ENCODE measurements around the gene ELMO1.

Gene ELMO1

GRCh38 chr7:37194943-37195342, 253.7 kb downstream of the ELMO1 start:
- FAIRE-seq (no peak), DNase-seq (ENCODE audit: insufficient read length, low spot score) (no peak)
- TF ChIP-seq, protein P1, sequence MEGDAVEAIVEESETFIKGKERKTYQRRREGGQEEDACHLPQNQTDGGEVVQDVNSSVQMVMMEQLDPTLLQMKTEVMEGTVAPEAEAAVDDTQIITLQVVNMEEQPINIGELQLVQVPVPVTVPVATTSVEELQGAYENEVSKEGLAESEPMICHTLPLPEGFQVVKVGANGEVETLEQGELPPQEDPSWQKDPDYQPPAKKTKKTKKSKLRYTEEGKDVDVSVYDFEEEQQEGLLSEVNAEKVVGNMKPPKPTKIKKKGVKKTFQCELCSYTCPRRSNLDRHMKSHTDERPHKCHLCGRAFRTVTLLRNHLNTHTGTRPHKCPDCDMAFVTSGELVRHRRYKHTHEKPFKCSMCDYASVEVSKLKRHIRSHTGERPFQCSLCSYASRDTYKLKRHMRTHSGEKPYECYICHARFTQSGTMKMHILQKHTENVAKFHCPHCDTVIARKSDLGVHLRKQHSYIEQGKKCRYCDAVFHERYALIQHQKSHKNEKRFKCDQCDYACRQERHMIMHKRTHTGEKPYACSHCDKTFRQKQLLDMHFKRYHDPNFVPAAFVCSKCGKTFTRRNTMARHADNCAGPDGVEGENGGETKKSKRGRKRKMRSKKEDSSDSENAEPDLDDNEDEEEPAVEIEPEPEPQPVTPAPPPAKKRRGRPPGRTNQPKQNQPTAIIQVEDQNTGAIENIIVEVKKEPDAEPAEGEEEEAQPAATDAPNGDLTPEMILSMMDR (IDR thresholded peaks at IDR 0.05; ENCODE audit: insufficient read depth, missing control alignments) = no peak

DNA sequence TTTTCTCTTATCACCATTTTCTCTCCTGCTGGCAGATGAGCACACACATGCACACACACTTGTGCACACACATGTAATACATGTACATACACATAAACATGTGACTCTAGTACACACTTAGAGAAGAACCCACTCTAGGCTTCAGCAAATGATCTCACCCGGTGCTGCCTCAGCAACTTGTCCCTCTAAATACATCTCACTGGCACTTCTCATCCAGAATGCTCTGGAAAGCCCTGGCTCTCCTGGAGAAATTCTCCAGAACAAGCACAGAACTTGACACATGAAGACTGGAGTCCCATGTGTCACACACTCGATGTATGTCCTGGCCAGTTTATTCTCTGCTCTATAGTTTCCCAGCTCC, 254.9 kb downstream of the ELMO1 start:
- FAIRE-seq = no peak
- TF ChIP-seq, protein P1 (IDR thresholded peaks at IDR 0.05; ENCODE audit: insufficient read depth, missing control alignments) = no peak
- no peak for DNase-seq (ENCODE audit: insufficient read length, low spot score)

DNA sequence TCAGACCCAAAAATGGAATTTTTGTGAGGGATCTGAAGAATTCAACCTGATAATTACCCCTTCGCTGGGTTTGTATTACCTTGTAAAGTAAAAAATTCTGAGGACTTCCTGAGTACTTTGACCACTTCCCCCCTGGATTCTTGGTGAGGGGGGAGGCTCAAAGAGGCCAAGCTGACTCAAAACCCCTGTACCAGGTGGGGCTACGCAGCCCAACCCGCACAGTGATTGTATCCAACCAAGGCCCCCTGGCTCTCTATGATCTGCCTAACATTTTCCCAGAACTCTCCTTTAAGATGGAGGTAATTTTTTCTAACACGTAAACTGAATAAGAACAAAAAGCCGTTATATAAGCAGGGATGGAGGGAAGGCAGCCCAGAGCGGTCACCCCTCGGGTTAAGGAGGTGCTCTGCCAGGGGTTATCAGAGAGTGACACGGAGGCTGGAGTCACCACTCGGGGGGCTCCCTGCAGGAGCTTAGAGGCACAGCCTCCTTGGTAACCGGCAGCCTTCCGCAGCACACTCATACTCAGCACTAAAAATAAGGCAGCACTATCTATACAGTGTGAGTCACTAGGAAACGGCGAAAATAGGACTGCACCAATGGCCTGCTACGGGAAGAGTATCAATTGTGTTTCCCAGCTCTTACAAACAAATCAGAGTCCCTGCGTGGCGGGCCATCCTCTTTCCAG, 255.4 kb downstream of the ELMO1 start:
- no peak for FAIRE-seq
- no peak for DNase-seq (ENCODE audit: insufficient read length, low spot score)

GRCh38 chr7:37191797-37192196, 256.9 kb downstream of the ELMO1 start:
- DNase-seq (ENCODE audit: insufficient read length, low spot score) (no peak), FAIRE-seq (no peak)
- TF ChIP-seq, protein P1 (IDR thresholded peaks at IDR 0.05; ENCODE audit: insufficient read depth, missing control alignments) = no peak

More for the DNA sequence above, 255.4 kb downstream of the ELMO1 start:
- TF ChIP-seq, protein P1 (IDR thresholded peaks at IDR 0.05; ENCODE audit: insufficient read depth, missing control alignments) = no peak

DNA sequence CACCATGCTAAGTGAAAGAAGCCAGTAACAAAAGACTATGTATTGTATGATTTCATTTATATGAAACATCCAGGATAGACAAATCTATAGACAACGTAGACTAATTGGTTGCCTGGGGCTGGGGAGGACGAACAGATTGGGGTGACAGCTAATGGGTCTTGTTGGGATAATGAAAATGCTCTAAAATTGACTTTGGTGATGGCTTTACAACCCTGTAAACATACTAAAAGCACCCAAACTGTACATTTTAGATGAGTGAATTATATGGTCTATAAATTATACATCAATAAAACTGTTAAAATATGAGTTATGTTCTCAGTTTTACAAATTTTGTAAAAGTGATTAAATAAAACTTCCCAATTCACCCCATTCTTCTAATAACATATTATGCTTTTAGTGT, 261.5 kb downstream of the ELMO1 start:
- TF ChIP-seq, protein P1 (IDR thresholded peaks at IDR 0.05; ENCODE audit: insufficient read depth, missing control alignments) = no peak
- FAIRE-seq (no peak), DNase-seq (ENCODE audit: insufficient read length, low spot score) (no peak)

- no peak for DNase-seq (ENCODE audit: insufficient read length, low spot score)
Observed at GRCh38 chr7:37186753-37187152, 261.9 kb downstream of the ELMO1 start.

DNA sequence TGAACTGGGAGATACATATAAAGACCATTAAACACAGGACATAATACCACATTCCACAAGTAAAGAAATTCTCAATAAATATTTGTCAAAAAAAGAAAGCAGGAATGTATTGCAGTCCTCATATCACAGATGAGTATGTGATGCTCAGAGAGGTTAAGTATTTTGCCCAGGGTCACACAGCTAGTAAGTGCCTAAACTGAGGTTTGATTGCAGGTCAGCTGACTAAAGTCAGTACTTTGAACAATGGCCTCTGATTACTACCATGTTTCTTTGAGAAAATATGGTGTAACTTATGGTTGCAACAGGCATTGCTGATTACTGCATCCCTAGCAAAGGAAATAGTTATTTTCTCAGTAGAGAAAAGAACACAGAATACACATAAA, 267.1 kb downstream of the ELMO1 start:
- FAIRE-seq (no peak), DNase-seq (ENCODE audit: insufficient read length, low spot score) (no peak)
- TF ChIP-seq, protein P1 (IDR thresholded peaks at IDR 0.05; ENCODE audit: insufficient read depth, missing control alignments) = no peak

More at GRCh38 chr7:37186753-37187152, 261.9 kb downstream of the ELMO1 start:
- no peak for FAIRE-seq
- TF ChIP-seq, protein P1 (IDR thresholded peaks at IDR 0.05; ENCODE audit: insufficient read depth, missing control alignments) = no peak
